GM21515 (cell line): ENCODE data around the gene C9orf85.
"Not testable (repeated sequence)": the region's sequence is repeated elsewhere in the genome, so short reads cannot be mapped to it uniquely, and the experiment has no call there.

Experiments
- ATAC-seq: cut with Tn5 transposase; IDR thresholded peaks from one replicate; pipeline ENCODE4 v1.9.1; 2021; ENCODE audit not compliant: unreplicated experiment

The C9orf85 gene

GRCh38 chr9:71987471-71988371 is 76.3 kb downstream of the C9orf85 start:
- ATAC-seq: no peak

- ATAC-seq: no peak
Measured at GRCh38 chr9:71990466-71990865, 79.0 kb downstream of the C9orf85 start.

GRCh38 chr9:72005451-72005850 is 94.0 kb downstream of the C9orf85 start:
- no peak for ATAC-seq

- no peak for ATAC-seq
Measured at GRCh38 chr9:72006501-72006900, 95.1 kb downstream of the C9orf85 start.

- ATAC-seq: not testable (repeated sequence)
Measured at GRCh38 chr9:72007726-72008125, 96.3 kb downstream of the C9orf85 start.

GRCh38 chr9:72012646-72013045 is 101.2 kb downstream of the C9orf85 start:
- ATAC-seq: no peak

- no peak for ATAC-seq
Measured at GRCh38 chr9:72013292-72013760, 101.9 kb downstream of the C9orf85 start.

GRCh38 chr9:72022841-72023240 is 111.4 kb downstream of the C9orf85 start:
- no peak for ATAC-seq
